Ovary (tissue), 9 donors: ENCODE data around the gene PET100. TPM values are rescaled to one million over a fixed set of nuclear protein-coding genes. Genes with fewer than 3 reads are reported as not detected.

Experiments used
- DNase-seq, 5 donors: peaks; one replicate each; pipeline ENCODE4 v3.0.0-alpha.2; 2019 to 2020
- H3K27ac ChIP-seq, 2 donors: fragments of 200-600 bp; one replicate each; pipeline versions ENCODE4 v1.5.1 to v1.8.0; 2019 to 2022
- H3K27me3 ChIP-seq: fragments of 200-600 bp; one replicate; pipeline ENCODE4 v1.8.0; 2022
- H3K36me3 ChIP-seq: fragments of 200-600 bp; sonication (generic); one replicate; pipeline ENCODE4 v1.5.1; 2019
- H3K4me1 ChIP-seq: one replicate; pipeline ENCODE4 v1.8.1; 2013; ENCODE audit warnings: mild to moderate bottlenecking, moderate library complexity; ENCODE audit not compliant: insufficient read depth
- H3K4me3 ChIP-seq: fragments of 200-600 bp; sonication (generic); one replicate; pipeline ENCODE4 v1.5.1; 2017
- H3K9me3 ChIP-seq, 2 donors: fragments of 200-600 bp in 1 of 2; sonication (generic) in 1 of 2; one replicate each; pipeline versions ENCODE4 v1.5.1 to v1.8.1; 2013 to 2019; ENCODE audit warnings: mild to moderate bottlenecking in 1 of 2, moderate library complexity in 1 of 2
- EP300 ChIP-seq: sonication (generic); formaldehyde crosslinking; IDR thresholded peaks from one replicate; pipeline ENCODE4 v1.6.1; 2017; ENCODE audit warnings: antibody characterized with exemption
- POLR2A ChIP-seq: fragments of 450-650 bp; IDR thresholded peaks from one replicate; pipeline ENCODE4 v1.6.1; 2017; ENCODE audit warnings: antibody characterized with exemption, mild to moderate bottlenecking, moderate library complexity
- WGBS, 3 donors: extraction: QIAGEN DNeasy Blood & Tissue Kit in 1 of 3; methylation state at CpG; one replicate each; pipeline versions ENCODE4 v1.1.5 to v1.1.7; 2013 to 2017; 5-methylcytosine and 5-hydroxymethylcytosine counted together
- intact Hi-C, 4 donors: fragments of 100-400 bp; cut with DNase I; formaldehyde crosslinking; loops; one replicate each; pipeline versions ENCODE4 v1.11.0 to v1.15.1; 2022 to 2023
- polyA plus RNA-seq, 2 donors: library from polyadenylated mRNA; stranded (reverse); fragments of 200-250 nt in 1 of 2; fragments of 350-450 nt in 1 of 2; fragmentation: Illumina TruSeq in 1 of 2; extraction: RNeasy Lipid Tissue Mini Kit (QIAGEN cat#74804) in 1 of 2; gene quantifications; one replicate each; pipeline ENCODE4 v1.2.3, GENCODE V29; 2013 to 2014
- total RNA-seq, 7 donors: library from RNA; depleted of rRNA in 2 of 7; stranded (reverse); fragments of >200 nt in 2 of 7; fragmentation: NEBNext Ultra II Directional in 3 of 7; extraction: Animal tissue kit (Norgen Biotek cat#: 25700) in 3 of 7; gene quantifications; one replicate each; pipeline versions ENCODE4 v1.1.0 to v1.2.4, GENCODE V29; 2016 to 2023
- TF ChIP-seq, protein P1 (sequence below), 3 donors: fragments of 450-650 bp in 2 of 3; fragments of 200-600 bp in 1 of 3; IDR thresholded peaks; one replicate each; pipeline versions ENCODE4 v1.5.1 to v1.8.0; 2016 to 2022; ENCODE audit warnings: antibody characterized with exemption in 3 of 3, mild to moderate bottlenecking in 1 of 3
- donor health status: DM: no; HTN: no; CAD: no; lungs with moderate emphysema.
- donor health status: DM: no; HTN: no; CAD: no.
- donor health status: Bipolar disorder and iron deficiency.
- donor health status: DM: yes; HTN: yes; CAD: no.
- donor health status: DM: no; HTN: no; CAD: no.
- donor health status: DM: yes; HTN: yes; CAD: no.

Gene PET100
- total and polyA plus RNA-seq, 9 donors: 11.9 to 77.8 (median 53.7) TPM

GRCh38 chr19:7647156-7647555 is 17.6 kb downstream of the PET100 start:
- Histone ChIP-seq H3K27ac (no peak overlapping the region), H3K36me3 (no peaks in the 10 kb centered on the region), H3K4me1 (no peaks in the 10 kb centered on the region), H3K27me3 (no peaks in the 10 kb centered on the region), H3K9me3 (no peaks in the 10 kb centered on the region), H3K4me3 (no peak overlapping the region)
- intact Hi-C loops: loop anchor here in 1 of 4 donors (10.0 kb wide), 1 partner anchor 158 kb away; no protein-coding TSS in a partner anchor
- WGBS, 3 donors: 84 to 92% (median 88%) methylated on average over 26 of the region's 26 CpGs
- no peak for TF ChIP-seq POLR2A
- TF ChIP-seq, protein P1, sequence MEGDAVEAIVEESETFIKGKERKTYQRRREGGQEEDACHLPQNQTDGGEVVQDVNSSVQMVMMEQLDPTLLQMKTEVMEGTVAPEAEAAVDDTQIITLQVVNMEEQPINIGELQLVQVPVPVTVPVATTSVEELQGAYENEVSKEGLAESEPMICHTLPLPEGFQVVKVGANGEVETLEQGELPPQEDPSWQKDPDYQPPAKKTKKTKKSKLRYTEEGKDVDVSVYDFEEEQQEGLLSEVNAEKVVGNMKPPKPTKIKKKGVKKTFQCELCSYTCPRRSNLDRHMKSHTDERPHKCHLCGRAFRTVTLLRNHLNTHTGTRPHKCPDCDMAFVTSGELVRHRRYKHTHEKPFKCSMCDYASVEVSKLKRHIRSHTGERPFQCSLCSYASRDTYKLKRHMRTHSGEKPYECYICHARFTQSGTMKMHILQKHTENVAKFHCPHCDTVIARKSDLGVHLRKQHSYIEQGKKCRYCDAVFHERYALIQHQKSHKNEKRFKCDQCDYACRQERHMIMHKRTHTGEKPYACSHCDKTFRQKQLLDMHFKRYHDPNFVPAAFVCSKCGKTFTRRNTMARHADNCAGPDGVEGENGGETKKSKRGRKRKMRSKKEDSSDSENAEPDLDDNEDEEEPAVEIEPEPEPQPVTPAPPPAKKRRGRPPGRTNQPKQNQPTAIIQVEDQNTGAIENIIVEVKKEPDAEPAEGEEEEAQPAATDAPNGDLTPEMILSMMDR (IDR thresholded peaks at IDR 0.05): no peak
- no peak for TF ChIP-seq EP300
- DNase-seq: no peak

GRCh38 chr19:7648265-7649014 is 18.8 kb downstream of the PET100 start:
- intact Hi-C loops: loop anchor here in 1 of 4 donors (10.0 kb wide), 1 partner anchor 156 kb away; no protein-coding TSS in a partner anchor
- WGBS, 3 donors: 64 to 85% (median 68%) methylated on average over 15 of the region's 15 CpGs
- no peaks in the 10 kb centered on the region for H3K27me3 ChIP-seq

DNA sequence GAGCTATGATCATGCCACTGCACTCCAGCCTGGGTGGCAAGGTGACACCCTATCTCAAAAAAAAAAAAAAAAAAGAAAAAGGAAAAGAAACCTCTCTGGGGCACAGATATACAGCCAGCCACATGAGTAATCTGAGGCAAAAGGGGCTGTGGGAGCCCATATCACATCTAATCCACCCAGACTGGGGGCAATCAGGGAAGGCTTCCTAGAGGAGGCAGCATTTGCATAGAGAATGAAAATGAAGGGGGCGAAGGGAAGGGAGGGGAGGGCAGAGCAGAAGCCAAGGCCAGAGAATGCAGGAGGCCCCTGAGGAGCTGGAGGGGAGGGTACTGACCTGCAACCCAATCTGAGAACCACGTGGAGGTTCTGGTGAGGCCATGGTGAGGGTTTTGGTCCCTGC is 20.6 kb downstream of the PET100 start:
- 19 to 47% (median 42%) methylated on average over 2 of the region's 2 CpGs for WGBS, 3 donors
- TF ChIP-seq, protein P1 (IDR thresholded peaks at IDR 0.05): no peak
- TF ChIP-seq EP300: no peak
- no peak for TF ChIP-seq POLR2A
- no peak for DNase-seq
- intact Hi-C loops: loop anchor here in 1 of 4 donors (5.0 kb wide), 1 partner anchor 152 kb away; no protein-coding TSS in a partner anchor
- Histone ChIP-seq H3K36me3 (no peaks in the 10 kb centered on the region), H3K9me3 (no peaks in the 10 kb centered on the region), H3K4me3 (no peak overlapping the region), H3K27me3 (no peaks in the 10 kb centered on the region), H3K27ac (no peak overlapping the region), H3K4me1 (no peaks in the 10 kb centered on the region)

More at GRCh38 chr19:7648265-7649014, 18.8 kb downstream of the PET100 start:
- Histone ChIP-seq H3K27ac (no peak overlapping the region), H3K4me1 (no peaks in the 10 kb centered on the region), H3K4me3 (no peak overlapping the region), H3K9me3 (no peaks in the 10 kb centered on the region), H3K36me3 (no peaks in the 10 kb centered on the region)
- DNase-seq: no peak
- TF ChIP-seq POLR2A: no peak
- no peak for TF ChIP-seq EP300
- TF ChIP-seq, protein P1 (IDR thresholded peaks at IDR 0.05): no peak

GRCh38 chr19:7652061-7652641 is 22.6 kb downstream of the PET100 start:
- WGBS, 3 donors: 3 to 5% (median 5%) methylated on average over 28 of the region's 28 CpGs
- intact Hi-C loops: loop anchor here in 1 of 4 donors (5.0 kb wide), 1 partner anchor 150 kb away; no protein-coding TSS in a partner anchor

More at GRCh38 chr19:7652061-7652641, 22.6 kb downstream of the PET100 start:
- TF ChIP-seq, protein P1 (IDR thresholded peaks at IDR 0.05): peak; percentile 82 to 90 (median 84)
- no peak for TF ChIP-seq POLR2A
- DNase-seq: peak; percentile 60 to 89 (median 81)
- Histone ChIP-seq H3K4me3 (no peak overlapping the region), H3K36me3 (no peaks in the 10 kb centered on the region), H3K27ac (no peak overlapping the region), H3K9me3 (no peaks in the 10 kb centered on the region), H3K27me3 (no peaks in the 10 kb centered on the region), H3K4me1 (no peaks in the 10 kb centered on the region)
